NOMO-1 treated with dmso at 0.1 percent for 144 hours (cell line): ENCODE measurements around the gene IRF2BP2.

Experiments used
- DNase-seq: peaks from one replicate; lab custom pipeline; 2025; ENCODE audit not compliant: unreplicated experiment; lab: John Stamatoyannopoulos, UW

The IRF2BP2 gene

GRCh38 chr1:234610061-234610665 lies at the start of gene IRF2BP2:
Gene IRF2BP2 (minus strand): TSS chr1:234610178. CDS start chr1:234609494, 684 bp downstream.
- DNase-seq, result peak; percentile 74

GRCh38 chr1:234659538-234659937 lies 49.6 kb upstream of the IRF2BP2 start:
- no peak for DNase-seq

GRCh38 chr1:234658138-234658537 lies 48.2 kb upstream of the IRF2BP2 start:
- DNase-seq, result no peak

- DNase-seq, result peak; percentile 89
These were observed 47.1 kb upstream of the IRF2BP2 start for GRCh38 chr1:234656944-234657654.

- DNase-seq, result no peak
These were observed 46.3 kb upstream of the IRF2BP2 start for GRCh38 chr1:234656070-234656895.

- no peak for DNase-seq
These were observed 45.5 kb upstream of the IRF2BP2 start for GRCh38 chr1:234655328-234656069.

GRCh38 chr1:234654002-234654733 lies 44.2 kb upstream of the IRF2BP2 start:
- DNase-seq, result no peak

- no peak for DNase-seq
These were observed 39.6 kb upstream of the IRF2BP2 start for GRCh38 chr1:234649432-234650081.

- no peak for DNase-seq
These were observed 37.8 kb upstream of the IRF2BP2 start for GRCh38 chr1:234647758-234648157.

- no peak for DNase-seq
These were observed 37.3 kb upstream of the IRF2BP2 start for GRCh38 chr1:234647245-234647644.

- no peak for DNase-seq
These were observed 36.0 kb upstream of the IRF2BP2 start for GRCh38 chr1:234645964-234646363.

- peak; percentile 37 for DNase-seq
These were observed 35.5 kb upstream of the IRF2BP2 start for GRCh38 chr1:234645474-234645953.

- DNase-seq, result no peak
These were observed 35.0 kb upstream of the IRF2BP2 start for GRCh38 chr1:234644928-234645327.

GRCh38 chr1:234643850-234644134 lies 33.8 kb upstream of the IRF2BP2 start:
- no peak for DNase-seq

GRCh38 chr1:234643111-234643849 lies 33.3 kb upstream of the IRF2BP2 start:
- DNase-seq, result no peak

- DNase-seq, result no peak
These were observed 32.5 kb upstream of the IRF2BP2 start for GRCh38 chr1:234642428-234642827.

GRCh38 chr1:234639961-234640360 lies 30.0 kb upstream of the IRF2BP2 start:
- DNase-seq, result no peak

- no peak for DNase-seq
These were observed 29.1 kb upstream of the IRF2BP2 start for GRCh38 chr1:234638832-234639799.
